ENCODE results near the gene ZXDC. TPM values are rescaled to one million over a fixed set of nuclear protein-coding genes. Genes with fewer than 3 reads are reported as not detected.

ZXDC gene
- total RNA-seq, 1 experiment from 2014 or later, result 33.3 TPM

DNA sequence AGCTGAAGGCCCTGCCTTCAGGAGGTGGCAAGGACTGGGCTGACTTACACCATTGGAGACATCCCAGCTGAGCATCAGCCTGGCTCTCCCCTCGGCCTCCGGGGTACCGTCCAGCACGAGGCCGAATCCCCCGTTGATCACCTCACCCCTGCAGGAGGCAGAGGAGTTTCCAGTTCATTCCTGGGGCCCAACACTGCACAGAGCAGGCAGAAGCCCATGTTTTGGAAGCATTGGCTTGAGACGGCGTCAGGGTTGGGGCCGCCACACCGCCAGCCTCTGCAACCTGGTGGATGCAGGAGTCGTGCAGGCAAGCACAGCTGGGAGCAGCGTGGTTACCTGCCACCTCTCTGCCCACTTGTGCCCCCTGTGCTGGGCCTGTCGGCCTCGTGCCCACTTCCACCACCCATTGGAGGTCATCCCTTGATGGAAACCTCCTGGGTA is 7.7 kb upstream of the ZXDC start:
- BruUV-seq (replicated peaks), result no TSS peak
- H3K36me3 ChIP-seq (ENCODE audit: control insufficient read depth, insufficient read depth, low read length), result no peaks in the 10 kb centered on the region
- in situ Hi-C loops (cut with HindIII; ENCODE audit: low pct_unique_long_range_greater_than_20kb, low sequenced_read_pairs), result no loop called here
- no peak overlapping the region for H3K4me3 ChIP-seq (ENCODE audit: low read depth in 2 of 2, low read length in 2 of 2)
- intact Hi-C loops (cut with micrococcal nuclease; ENCODE audit: unreplicated experiment), result no loop called here
- ChIA-PET POLR2A (no interaction called here), CTCF (no interaction called here)
- H3K4me1 ChIP-seq (ENCODE audit: control insufficient read depth, insufficient read depth, low read length), result 0 out of 2 replicates have a peak, but pooled peaks cover 3% of the 10 kb centered on the region
- no peak overlapping the region for H3K27ac ChIP-seq (ENCODE audit: low read length)
- DNase-seq (ENCODE audit: low read depth, low spot score) (no peak), ATAC-seq (no peak)
- H3K9me3 ChIP-seq (ENCODE audit: control insufficient read depth, insufficient read depth, low read depth, low read length), result no peaks in the 10 kb centered on the region
- no peak for TF ChIP-seq REST (IDR thresholded peaks at IDR 0.05; ENCODE audit: insufficient read depth in 1 of 2, low read depth in 2 of 2, low read length in 1 of 2)
- no peak for TF ChIP-seq SIN3A (IDR thresholded peaks at IDR 0.05; ENCODE audit: borderline replicate concordance, insufficient read depth, low read depth, low read length)
- no peak for TF ChIP-seq POLR2AphosphoS5 (IDR thresholded peaks at IDR 0.05; ENCODE audit: low read depth, low read length)
- no peak for TF ChIP-seq TCF7L2 (IDR thresholded peaks at IDR 0.05; ENCODE audit: low read depth, low read length)
- no peak for TF ChIP-seq CTCF (IDR thresholded peaks at IDR 0.05)
- H3K27me3 ChIP-seq (ENCODE audit: control insufficient read depth, insufficient read depth, low read length), result no peaks in the 10 kb centered on the region

DNA sequence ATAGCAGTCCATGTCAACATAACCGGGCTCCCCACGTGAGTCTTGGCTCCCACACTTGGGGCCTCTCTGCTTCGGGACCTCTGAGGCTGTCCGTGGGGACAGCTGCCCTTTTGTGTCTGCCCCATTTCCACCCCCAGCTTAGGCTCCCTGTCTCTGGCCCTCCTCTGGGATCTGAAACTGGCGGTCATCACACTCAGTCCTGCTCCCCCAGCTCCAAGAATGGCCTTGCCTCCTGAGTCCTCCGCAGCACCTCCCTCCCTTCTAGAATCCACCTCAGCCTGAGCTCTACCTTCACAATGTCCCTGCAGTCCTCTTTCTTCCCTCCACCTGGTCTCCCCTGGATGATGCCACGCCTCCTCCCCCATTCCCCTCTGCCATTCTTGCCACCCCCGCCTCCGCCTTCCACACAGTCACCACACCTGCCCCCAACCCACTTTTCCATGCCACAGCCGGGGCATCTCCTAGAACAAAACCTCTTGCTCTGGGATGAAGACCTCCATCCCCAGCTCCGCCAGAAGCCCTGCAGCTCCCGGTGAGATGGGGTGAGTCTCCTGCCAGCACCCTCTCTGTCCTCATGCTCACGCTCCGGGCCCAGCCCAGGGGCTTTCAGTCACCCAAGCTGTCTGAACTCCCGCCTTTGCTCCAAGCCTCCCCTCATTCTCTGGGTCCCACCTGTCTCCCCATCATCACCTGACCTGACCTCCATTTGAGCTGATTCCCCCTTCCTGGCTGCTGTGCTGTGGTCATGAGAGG is 7.0 kb upstream of the ZXDC start:
- Histone ChIP-seq H3K27me3 (ENCODE audit: control insufficient read depth, insufficient read depth, low read length) (no peaks in the 10 kb centered on the region), H3K27ac (ENCODE audit: low read length) (no peak overlapping the region), H3K9me3 (ENCODE audit: control insufficient read depth, insufficient read depth, low read depth, low read length) (no peaks in the 10 kb centered on the region), H3K4me3 (ENCODE audit: low read depth in 2 of 2, low read length in 2 of 2) (no peak overlapping the region), H3K4me1 (ENCODE audit: control insufficient read depth, insufficient read depth, low read length) (0 out of 2 replicates have a peak, but pooled peaks cover 3% of the 10 kb centered on the region), H3K36me3 (ENCODE audit: control insufficient read depth, insufficient read depth, low read length) (no peaks in the 10 kb centered on the region)
- ChIA-PET CTCF (no interaction called here), POLR2A (no interaction called here)
- in situ Hi-C loops (cut with HindIII; ENCODE audit: low pct_unique_long_range_greater_than_20kb, low sequenced_read_pairs), result no loop called here
- intact Hi-C loops (cut with micrococcal nuclease; ENCODE audit: unreplicated experiment), result no loop called here
- ATAC-seq, result no peak
- no peak for TF ChIP-seq REST (IDR thresholded peaks at IDR 0.05; ENCODE audit: insufficient read depth in 1 of 2, low read depth in 2 of 2, low read length in 1 of 2)
- TF ChIP-seq SIN3A (IDR thresholded peaks at IDR 0.05; ENCODE audit: borderline replicate concordance, insufficient read depth, low read depth, low read length), result no peak
- TF ChIP-seq POLR2AphosphoS5 (IDR thresholded peaks at IDR 0.05; ENCODE audit: low read depth, low read length), result no peak
- TF ChIP-seq CTCF (IDR thresholded peaks at IDR 0.05), result no peak
- no peak for TF ChIP-seq TCF7L2 (IDR thresholded peaks at IDR 0.05; ENCODE audit: low read depth, low read length)
- no peak for DNase-seq (ENCODE audit: low read depth, low spot score)
- BruUV-seq (replicated peaks), result no TSS peak

Measured in Panc1 (cell line).